H1 (cell line): ENCODE measurements around the gene GTF3C5.

ENCODE experiments used
- EZH2 ChIP-seq: fragments of 200-600 bp; sonication (generic); IDR thresholded peaks from 2 replicates; pipeline ENCODE4 v1.7.1; 2012; ENCODE audit warnings: low read depth, mild to moderate bottlenecking, moderate library complexity, low read length, inconsistent platforms; ENCODE audit not compliant: severe bottlenecking
- GABPA ChIP-seq: IDR thresholded peaks from 2 replicates; pipeline ENCODE4 v1.6.1; 2011; ENCODE audit warnings: mild to moderate bottlenecking, low read length, moderate library complexity, borderline replicate concordance; ENCODE audit not compliant: insufficient read depth
- KDM1A ChIP-seq: fragments of 200-600, 300-600 bp; sonication (generic); IDR thresholded peaks from 2 replicates; pipeline ENCODE4 v1.7.1; 2016; ENCODE audit warnings: mild to moderate bottlenecking, low read length, borderline replicate concordance
- MAX ChIP-seq: IDR thresholded peaks from 2 replicates; pipeline ENCODE4 v1.6.1; 2012; ENCODE audit warnings: inconsistent platforms
- POLR2AphosphoS5 ChIP-seq: IDR thresholded peaks from 2 replicates; pipeline ENCODE4 v1.6.1; 2011; ENCODE audit warnings: low read depth, low read length
- RFX5 ChIP-seq: IDR thresholded peaks from 2 replicates; pipeline ENCODE4 v1.6.1; 2011; ENCODE audit warnings: low read depth, low read length, improper control_type of control experiment, borderline replicate concordance
- SIN3A ChIP-seq, 2 experiments: IDR thresholded peaks in 1 of 2; conservative IDR thresholded peaks in 1 of 2; 2 replicates each; pipeline ENCODE4 v1.6.1; 2011 to 2012; ENCODE audit warnings: low read length in 2 of 2, improper control_type of control experiment in 1 of 2, low read depth in 1 of 2, mild to moderate bottlenecking in 1 of 2
- TAF1 ChIP-seq: IDR thresholded peaks from 2 replicates; pipeline ENCODE4 v1.6.1; 2011; ENCODE audit warnings: mild to moderate bottlenecking, low read depth, low read length
- TBP ChIP-seq: IDR thresholded peaks from 2 replicates; pipeline ENCODE4 v1.6.1; 2011; ENCODE audit warnings: low read depth, low read length, improper control_type of control experiment
- TF ChIP-seq, protein P1 (sequence below), 3 experiments: IDR thresholded peaks; 1 replicate in 2 of 3; 2 replicates in 1 of 3; pipeline versions ENCODE4 v1.5.1 to v1.6.1; 2011; ENCODE audit warnings: low read length in 3 of 3, mild to moderate bottlenecking in 3 of 3, inconsistent platforms in 2 of 3, low read depth in 1 of 3, moderate library complexity in 1 of 3; ENCODE audit not compliant: insufficient read depth in 1 of 3; ENCODE audit errors: control extremely low read depth in 1 of 3

- no peak for TF ChIP-seq TBP
- TF ChIP-seq, protein P1, sequence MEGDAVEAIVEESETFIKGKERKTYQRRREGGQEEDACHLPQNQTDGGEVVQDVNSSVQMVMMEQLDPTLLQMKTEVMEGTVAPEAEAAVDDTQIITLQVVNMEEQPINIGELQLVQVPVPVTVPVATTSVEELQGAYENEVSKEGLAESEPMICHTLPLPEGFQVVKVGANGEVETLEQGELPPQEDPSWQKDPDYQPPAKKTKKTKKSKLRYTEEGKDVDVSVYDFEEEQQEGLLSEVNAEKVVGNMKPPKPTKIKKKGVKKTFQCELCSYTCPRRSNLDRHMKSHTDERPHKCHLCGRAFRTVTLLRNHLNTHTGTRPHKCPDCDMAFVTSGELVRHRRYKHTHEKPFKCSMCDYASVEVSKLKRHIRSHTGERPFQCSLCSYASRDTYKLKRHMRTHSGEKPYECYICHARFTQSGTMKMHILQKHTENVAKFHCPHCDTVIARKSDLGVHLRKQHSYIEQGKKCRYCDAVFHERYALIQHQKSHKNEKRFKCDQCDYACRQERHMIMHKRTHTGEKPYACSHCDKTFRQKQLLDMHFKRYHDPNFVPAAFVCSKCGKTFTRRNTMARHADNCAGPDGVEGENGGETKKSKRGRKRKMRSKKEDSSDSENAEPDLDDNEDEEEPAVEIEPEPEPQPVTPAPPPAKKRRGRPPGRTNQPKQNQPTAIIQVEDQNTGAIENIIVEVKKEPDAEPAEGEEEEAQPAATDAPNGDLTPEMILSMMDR (IDR thresholded peaks at IDR 0.05; ENCODE audit: control extremely low read depth in 1 of 3, insufficient read depth in 1 of 3, low read depth in 1 of 3, low read length in 3 of 3): no peak
- no peak for TF ChIP-seq GABPA
- no peak for TF ChIP-seq TAF1
- no peak for TF ChIP-seq KDM1A
- TF ChIP-seq POLR2AphosphoS5: no peak
- TF ChIP-seq RFX5: no peak
- no peak for TF ChIP-seq SIN3A (conservative IDR thresholded peaks at IDR 0.05 in 1 of 2, IDR thresholded peaks at IDR 0.05 in 1 of 2; ENCODE audit: low read depth in 1 of 2, low read length in 2 of 2)
- no peak for TF ChIP-seq EZH2
- TF ChIP-seq MAX: no peak
These were observed 47.7 kb downstream of the GTF3C5 start for GRCh38 chr9:133078486-133078885.
